ENCODE data around the gene SLC9A9.

SLC9A9 gene

DNA sequence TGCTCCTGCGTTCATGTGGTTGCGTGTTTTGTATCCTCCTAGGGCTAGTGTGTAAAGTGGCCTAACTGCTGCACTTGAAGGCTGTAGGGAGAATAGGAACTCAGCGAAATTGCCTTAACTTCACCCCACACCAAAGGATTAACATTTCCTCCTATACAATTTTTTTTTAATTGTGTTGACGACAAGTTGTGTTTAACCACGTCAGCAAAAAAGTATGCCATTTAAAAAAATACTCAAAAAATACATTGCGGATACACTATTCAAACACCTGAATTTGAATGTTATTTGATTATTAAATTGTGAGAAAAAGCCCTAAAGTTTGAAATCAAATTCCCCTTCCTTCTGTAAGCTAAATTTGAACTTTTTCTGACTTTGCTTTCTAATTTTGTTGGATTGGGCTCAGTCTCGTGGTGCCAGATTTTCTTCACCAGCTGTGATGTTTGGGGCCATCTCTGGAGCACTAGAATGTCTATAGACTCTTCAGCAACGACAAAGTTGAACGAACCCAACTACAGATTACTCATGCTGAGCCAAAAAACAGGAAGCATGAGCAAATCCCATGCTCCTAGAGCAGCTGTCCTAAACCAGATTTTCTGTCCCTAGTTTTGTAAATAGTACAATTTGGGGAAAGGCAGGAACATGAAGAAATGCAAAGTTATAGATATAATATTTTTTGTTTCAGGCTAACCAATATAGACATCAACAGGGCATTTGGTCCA lies 8.1 kb upstream of the SLC9A9 start:
- H3K4me3 Mint-ChIP-seq = no peak overlapping the region
- H3K27ac Mint-ChIP-seq = no peak overlapping the region
- peaks cover 0 to 2% of the 10 kb centered on the region in 2 donors for H3K9me3 Mint-ChIP-seq

DNA sequence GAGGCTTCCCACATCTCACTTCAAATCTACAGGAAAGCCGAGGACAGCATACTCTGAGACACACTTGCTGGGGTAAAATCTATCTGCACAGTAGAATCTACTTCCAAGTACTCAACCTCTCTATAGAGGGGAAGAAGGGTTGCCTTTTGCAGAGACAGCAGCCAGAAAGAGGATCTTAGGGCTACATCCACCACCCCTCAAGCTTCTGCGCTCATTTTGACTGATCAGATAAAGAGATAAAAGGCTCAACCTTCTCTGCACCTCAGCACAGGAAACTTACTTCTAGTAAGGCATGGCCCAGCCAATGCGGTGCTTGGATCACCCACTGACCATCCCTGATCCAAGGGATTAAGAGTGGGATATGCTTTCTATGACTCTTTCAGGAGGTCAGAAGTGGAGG lies 6.9 kb upstream of the SLC9A9 start:
- Mint-ChIP-seq H3K4me3 (no peak overlapping the region), H3K9me3 (no peaks in the 10 kb centered on the region), H3K36me3 (no peaks in the 10 kb centered on the region), H3K27me3 (peaks cover 0 to 6% of the 10 kb centered on the region in 2 donors), H3K27ac (no peak overlapping the region), H3K4me1 (peaks cover 13 to 23% of the 10 kb centered on the region in 2 donors)
- ATAC-seq (replicated peaks) (no peak), DNase-seq (no peak)

More for the DNA sequence above, 8.1 kb upstream of the SLC9A9 start:
- Mint-ChIP-seq H3K36me3 (peaks cover 0 to 2% of the 10 kb centered on the region in 2 donors), H3K27me3 (peaks cover 0 to 13% of the 10 kb centered on the region in 2 donors), H3K4me1 (peaks cover 7 to 12% of the 10 kb centered on the region in 2 donors)
- ATAC-seq (replicated peaks) (no peak), DNase-seq (no peak)

DNA sequence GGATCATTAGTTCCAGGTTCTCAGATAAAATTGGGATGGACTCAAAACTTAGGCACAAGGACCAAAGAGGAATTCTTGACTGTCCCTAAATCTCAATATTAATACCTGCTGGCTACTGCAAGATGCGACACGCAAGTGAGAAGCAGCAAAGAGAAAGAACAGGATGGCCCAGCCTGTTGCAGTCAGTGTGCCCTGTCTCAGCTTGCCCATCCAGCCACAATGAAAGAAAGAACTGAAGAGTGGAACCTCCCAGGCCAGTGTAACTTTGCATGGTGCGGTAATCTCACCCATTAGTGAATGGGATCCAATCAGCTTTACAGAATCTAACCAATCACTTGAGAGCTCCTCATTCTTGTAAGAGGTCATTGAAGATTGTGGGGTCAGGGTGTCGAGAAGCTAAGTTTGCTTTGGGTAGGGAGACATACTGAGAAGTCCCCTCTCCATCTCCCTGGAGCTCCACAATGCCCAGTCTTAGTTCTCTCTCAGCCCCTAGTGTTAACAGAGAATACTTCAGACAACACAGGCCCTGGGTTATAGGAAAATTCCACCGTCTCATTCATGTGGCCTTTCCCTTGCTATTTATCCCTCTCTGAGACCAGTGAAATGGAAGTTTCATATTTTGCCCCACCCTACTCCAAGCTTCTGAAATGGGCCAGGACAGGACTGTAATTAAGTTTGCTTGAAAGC lies 3.2 kb upstream of the SLC9A9 start:
- ATAC-seq (replicated peaks) (peak; percentile 20 to 28), DNase-seq (no peak)
- Mint-ChIP-seq H3K27ac (no peak overlapping the region), H3K9me3 (no peaks in the 10 kb centered on the region), H3K4me1 (peaks cover 23 to 45% of the 10 kb centered on the region in 2 donors), H3K36me3 (peaks cover 0 to 2% of the 10 kb centered on the region in 2 donors), H3K27me3 (no peaks in the 10 kb centered on the region), H3K4me3 (no peak overlapping the region)

DNA sequence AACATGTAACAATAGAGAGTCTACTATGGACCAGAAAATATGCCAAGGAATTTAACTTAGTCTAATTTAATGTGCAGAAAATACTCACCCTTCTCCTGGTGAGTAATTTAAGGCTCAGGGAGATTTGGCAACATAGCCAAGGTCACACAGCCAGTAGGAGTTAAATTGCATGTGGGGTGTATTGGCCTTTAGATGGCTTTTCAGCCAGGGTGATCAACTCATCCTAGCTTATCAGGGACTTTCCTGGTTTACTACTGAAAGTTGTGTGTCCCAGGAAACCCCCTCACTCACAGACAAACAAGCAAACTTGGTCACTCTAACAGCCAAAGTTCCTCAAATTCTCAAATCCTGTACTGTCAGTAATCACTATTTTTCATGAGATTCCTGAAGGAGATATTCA lies 2.6 kb upstream of the SLC9A9 start:
- no peak overlapping the region for H3K27ac Mint-ChIP-seq
- peaks cover 22 to 45% of the 10 kb centered on the region in 2 donors for H3K4me1 Mint-ChIP-seq
- DNase-seq = peak; percentile 22

DNA sequence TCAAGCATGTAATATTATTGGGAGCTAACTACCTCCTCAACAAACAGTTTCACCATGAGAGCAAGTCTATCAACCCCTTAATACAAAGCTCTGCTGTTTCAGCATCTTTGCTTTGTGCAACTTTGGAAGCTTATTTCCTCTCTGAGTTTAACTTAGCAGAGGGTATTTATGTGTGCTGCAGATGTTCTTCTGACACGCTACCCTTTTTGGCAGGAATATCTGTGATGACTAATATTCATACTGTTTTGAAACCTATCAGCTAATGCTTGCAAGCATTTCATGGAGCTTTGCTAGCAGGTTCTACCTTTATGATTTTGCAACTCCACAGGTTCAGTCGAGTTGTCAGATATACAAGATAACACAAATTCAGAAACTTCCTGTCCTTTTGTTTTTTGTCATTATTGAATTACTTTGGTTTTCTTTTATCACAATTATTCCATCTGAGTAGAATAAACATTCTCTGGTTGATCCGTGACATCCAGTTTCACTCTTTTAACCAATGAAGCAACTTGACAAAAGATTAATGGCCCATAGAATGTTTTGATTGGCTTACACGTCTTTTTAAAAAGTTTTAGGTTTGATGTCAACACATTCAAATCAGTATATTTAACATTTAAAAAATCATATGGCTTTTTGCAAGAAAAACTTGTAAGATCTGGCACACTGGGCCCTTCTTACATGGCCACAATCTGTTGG lies 1.7 kb upstream of the SLC9A9 start:
- Mint-ChIP-seq H3K9me3 (no peaks in the 10 kb centered on the region), H3K27ac (no peak overlapping the region), H3K4me3 (no peak overlapping the region), H3K27me3 (no peaks in the 10 kb centered on the region), H3K36me3 (peaks cover 0 to 2% of the 10 kb centered on the region in 2 donors), H3K4me1 (peaks cover 25 to 50% of the 10 kb centered on the region in 2 donors)
- DNase-seq (no peak), ATAC-seq (replicated peaks) (no peak)

More for the DNA sequence above, 2.6 kb upstream of the SLC9A9 start:
- Mint-ChIP-seq H3K36me3 (peaks cover 0 to 2% of the 10 kb centered on the region in 2 donors), H3K27me3 (no peaks in the 10 kb centered on the region), H3K4me3 (no peak overlapping the region), H3K9me3 (no peaks in the 10 kb centered on the region)
- ATAC-seq (replicated peaks) = peak; percentile 64 to 70

DNA sequence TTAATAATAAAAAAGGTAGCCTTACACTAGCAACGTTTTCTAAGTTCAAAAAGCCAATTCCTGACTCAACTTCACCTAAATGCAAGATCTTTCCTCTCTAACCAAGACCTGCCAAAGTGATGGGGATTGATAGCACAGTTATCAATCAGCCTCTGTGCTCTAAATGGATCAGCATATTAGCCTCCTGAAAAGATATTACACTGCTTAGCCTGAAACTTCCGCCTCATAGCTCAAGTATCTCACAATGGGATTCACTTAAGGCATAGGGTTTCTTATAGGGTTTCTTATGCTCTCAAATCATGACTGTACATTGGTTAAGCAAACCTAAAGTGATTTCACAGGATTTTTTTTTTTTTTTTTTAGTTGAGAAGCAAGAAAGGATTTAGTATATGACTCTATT lies 436 bp upstream of the SLC9A9 start:
- DNase-seq = no peak
- Mint-ChIP-seq H3K36me3 (peaks cover 0 to 2% of the 10 kb centered on the region in 2 donors), H3K4me3 (peak overlapping the region; percentile 93 to 97), H3K27me3 (no peaks in the 10 kb centered on the region), H3K9me3 (no peaks in the 10 kb centered on the region), H3K27ac (peak overlapping the region; percentile 96), H3K4me1 (peaks cover 29 to 57% of the 10 kb centered on the region in 2 donors)
- no peak for ATAC-seq (replicated peaks)

DNA sequence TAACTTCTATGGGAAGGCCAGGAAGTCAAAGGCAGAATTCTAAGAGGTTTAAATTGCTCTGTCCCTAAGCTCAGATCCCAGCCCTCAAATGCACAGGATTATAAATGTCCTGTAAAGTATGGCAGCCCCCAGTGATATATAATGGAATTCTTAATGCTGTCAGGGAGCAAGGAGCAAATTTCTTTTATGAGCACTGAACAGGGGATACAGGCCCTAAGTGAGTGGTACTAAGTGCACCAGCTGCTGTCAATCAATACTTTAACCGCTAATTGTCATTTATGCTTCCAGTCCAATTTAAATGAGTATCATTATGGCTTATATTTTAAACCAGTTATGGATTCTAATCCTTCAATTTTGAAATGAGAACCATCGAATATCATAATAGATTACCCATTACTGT lies 4.7 kb downstream of the SLC9A9 start:
- H3K9me3 Mint-ChIP-seq = no peaks in the 10 kb centered on the region
- DNase-seq = no peak
- ATAC-seq (replicated peaks) = no peak
- H3K27ac Mint-ChIP-seq = no peak overlapping the region
- H3K4me3 Mint-ChIP-seq = no peak overlapping the region
- H3K27me3 Mint-ChIP-seq = no peaks in the 10 kb centered on the region
- H3K4me1 Mint-ChIP-seq = peaks cover 29 to 49% of the 10 kb centered on the region in 2 donors
- peaks cover 0 to 2% of the 10 kb centered on the region in 2 donors for H3K36me3 Mint-ChIP-seq

DNA sequence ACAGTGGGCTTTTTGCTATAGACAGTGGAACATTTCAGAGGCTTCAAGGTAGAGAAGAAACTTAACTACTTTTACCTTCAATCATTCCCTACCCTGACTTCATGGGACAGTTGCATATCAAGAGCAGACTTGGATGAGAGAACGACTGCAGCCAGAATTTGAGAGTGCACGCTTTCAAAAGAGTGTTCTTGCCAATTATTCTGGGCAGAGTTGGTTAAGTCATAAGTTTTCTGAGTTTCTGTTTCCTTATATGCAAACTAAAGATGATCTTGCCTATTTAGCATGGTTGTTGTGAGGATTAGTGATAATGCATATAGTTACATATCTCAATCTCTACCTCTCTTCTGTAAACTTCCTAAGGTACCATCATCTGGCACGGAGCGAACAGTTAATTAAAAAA lies 7.6 kb downstream of the SLC9A9 start:
- Mint-ChIP-seq H3K36me3 (no peaks in the 10 kb centered on the region), H3K27me3 (no peaks in the 10 kb centered on the region), H3K4me1 (peaks cover 25 to 41% of the 10 kb centered on the region in 2 donors), H3K4me3 (no peak overlapping the region), H3K27ac (no peak overlapping the region), H3K9me3 (no peaks in the 10 kb centered on the region)
- DNase-seq = no peak
- ATAC-seq (replicated peaks) = no peak

DNA sequence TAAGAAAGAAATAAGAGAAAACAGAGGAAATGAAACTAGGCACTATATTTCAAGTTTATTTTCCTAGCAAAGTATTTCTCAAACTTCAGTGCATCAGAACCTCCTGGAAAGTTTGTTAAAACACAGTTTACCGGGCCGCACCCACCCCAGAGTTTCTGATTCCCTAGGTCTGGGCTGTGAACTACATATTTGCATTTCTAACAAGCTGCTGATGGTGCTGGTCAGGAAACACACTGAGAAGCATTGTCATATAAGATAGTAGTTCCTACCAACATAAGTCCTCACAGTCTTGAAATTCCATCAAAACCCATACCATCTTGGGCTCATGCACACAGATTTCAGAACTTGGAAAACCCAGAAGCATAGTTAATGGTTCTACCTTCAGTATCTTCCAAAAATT lies 8.3 kb downstream of the SLC9A9 start:
- H3K4me3 Mint-ChIP-seq = no peak overlapping the region
- H3K27ac Mint-ChIP-seq = no peak overlapping the region
- no peaks in the 10 kb centered on the region for H3K36me3 Mint-ChIP-seq
- H3K9me3 Mint-ChIP-seq = no peaks in the 10 kb centered on the region
- peaks cover 24 to 36% of the 10 kb centered on the region in 2 donors for H3K4me1 Mint-ChIP-seq
- no peak for DNase-seq
- ATAC-seq (replicated peaks) = no peak
- no peaks in the 10 kb centered on the region for H3K27me3 Mint-ChIP-seq

DNA sequence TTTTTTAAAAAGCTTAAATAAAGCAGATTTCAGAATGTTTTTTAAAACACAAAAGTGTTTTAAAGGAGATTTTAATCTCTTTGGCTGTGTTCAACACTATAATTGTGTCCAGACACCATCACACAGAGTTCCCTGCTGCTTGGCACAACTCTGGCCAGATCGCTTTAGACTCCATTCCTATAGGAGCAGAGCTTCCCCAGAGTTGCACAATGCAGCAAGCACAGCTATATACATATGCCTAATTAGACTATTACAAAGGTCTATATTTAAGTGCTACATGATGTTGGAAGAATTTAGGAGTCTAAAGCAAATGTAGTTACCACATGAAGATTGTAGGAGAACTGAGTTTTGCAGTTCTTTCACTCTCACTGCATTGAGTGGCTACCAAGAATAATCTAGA lies 11.2 kb downstream of the SLC9A9 start:
- H3K9me3 Mint-ChIP-seq = no peaks in the 10 kb centered on the region
- H3K4me3 Mint-ChIP-seq = no peak overlapping the region
- DNase-seq (no peak), ATAC-seq (replicated peaks) (no peak)
- H3K27ac Mint-ChIP-seq = no peak overlapping the region
- H3K36me3 Mint-ChIP-seq = no peaks in the 10 kb centered on the region
- no peaks in the 10 kb centered on the region for H3K27me3 Mint-ChIP-seq
- peaks cover 24 to 39% of the 10 kb centered on the region in 2 donors for H3K4me1 Mint-ChIP-seq

DNA sequence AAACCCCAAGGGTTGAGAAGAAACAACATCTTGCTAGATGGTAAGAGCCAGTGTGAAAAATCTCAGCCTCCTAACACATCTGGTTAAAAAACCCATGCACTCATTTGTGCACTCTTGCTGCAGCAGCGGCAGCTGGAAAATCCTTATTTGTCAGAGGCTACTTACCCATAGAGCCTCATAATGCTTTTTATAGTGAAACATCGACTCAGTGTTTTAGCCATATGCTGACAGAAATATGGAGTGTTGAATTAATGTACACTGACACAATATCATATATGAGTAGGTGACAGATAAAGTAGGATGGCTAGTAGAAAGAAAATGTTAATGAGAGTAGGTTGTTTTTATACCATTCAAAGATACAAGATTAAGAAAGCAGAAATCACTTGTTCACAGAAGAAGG lies 13.0 kb downstream of the SLC9A9 start:
- Mint-ChIP-seq H3K4me1 (peaks cover 18 to 30% of the 10 kb centered on the region in 2 donors), H3K4me3 (no peak overlapping the region), H3K9me3 (no peaks in the 10 kb centered on the region), H3K27ac (no peak overlapping the region), H3K27me3 (no peaks in the 10 kb centered on the region), H3K36me3 (peaks cover 0 to 1% of the 10 kb centered on the region in 2 donors)
- ATAC-seq (replicated peaks) (no peak), DNase-seq (no peak)

DNA sequence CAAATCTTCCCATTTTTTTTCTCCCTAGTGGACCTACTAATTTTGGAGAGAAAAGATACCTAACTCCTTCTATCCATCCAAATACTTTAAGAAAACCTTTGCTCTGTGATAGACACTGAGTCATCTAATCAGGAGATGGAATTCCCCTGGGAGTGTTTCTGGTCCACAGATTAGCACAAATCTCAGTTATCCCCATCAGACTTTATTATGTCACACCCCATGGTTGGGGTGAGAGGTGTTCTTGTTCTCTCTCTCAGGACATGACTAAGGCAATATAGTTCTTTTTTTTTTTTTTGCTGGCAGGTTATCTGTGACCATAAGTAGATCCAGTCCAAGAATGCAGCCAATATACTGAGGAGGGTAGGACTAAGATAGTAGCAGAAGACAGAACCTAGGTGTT lies 15.8 kb downstream of the SLC9A9 start:
- H3K9me3 Mint-ChIP-seq = no peaks in the 10 kb centered on the region
- H3K4me3 Mint-ChIP-seq = no peak overlapping the region
- DNase-seq (no peak), ATAC-seq (replicated peaks) (peak; percentile 53 to 80)
- peaks cover 10 to 18% of the 10 kb centered on the region in 2 donors for H3K4me1 Mint-ChIP-seq
- H3K36me3 Mint-ChIP-seq = peaks cover 0 to 3% of the 10 kb centered on the region in 2 donors
- H3K27ac Mint-ChIP-seq = no peak overlapping the region
- no peaks in the 10 kb centered on the region for H3K27me3 Mint-ChIP-seq

DNA sequence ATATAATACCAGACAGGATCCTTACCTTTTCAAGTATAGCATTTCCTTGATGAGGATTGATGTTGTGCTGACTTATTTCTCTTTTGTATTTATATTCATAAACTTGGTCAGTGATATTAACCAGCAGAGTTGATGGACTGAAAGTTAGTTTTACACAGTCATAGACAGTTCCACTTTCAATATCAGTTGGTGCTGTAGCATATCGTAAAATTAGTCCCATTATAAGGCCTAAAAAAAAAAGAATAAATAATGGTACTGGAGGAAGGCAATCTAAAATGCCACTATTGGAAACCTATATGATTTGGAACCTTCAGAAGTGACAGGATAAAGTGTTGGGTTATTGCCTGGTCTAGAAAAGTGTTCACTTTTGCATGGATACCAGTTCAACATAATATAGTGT lies 16.3 kb downstream of the SLC9A9 start:
- Mint-ChIP-seq H3K4me3 (no peak overlapping the region), H3K27ac (no peak overlapping the region)

DNA sequence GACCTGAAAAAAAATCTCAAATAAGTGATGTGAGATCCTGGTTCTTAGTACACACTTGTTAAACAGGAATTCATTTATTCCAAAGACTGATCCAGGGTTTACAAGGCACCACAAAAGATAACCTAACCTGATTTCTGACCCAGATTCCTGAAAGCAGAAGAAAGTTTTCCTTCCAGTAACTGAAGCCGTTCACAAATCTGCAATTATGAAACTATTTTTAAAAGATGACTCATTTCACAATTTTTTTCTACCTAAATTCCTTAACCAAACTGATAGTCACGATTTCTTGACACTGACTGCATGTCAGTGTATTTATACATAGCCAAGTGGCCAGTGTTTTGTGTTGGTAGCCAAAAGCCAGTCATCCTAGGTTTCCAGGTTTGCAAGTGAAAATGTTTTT lies 17.1 kb downstream of the SLC9A9 start:
- Mint-ChIP-seq H3K36me3 (peaks cover 0 to 7% of the 10 kb centered on the region in 2 donors), H3K27me3 (no peaks in the 10 kb centered on the region), H3K27ac (no peak overlapping the region), H3K4me1 (peaks cover 17 to 23% of the 10 kb centered on the region in 2 donors), H3K9me3 (peaks cover 0 to 6% of the 10 kb centered on the region in 2 donors), H3K4me3 (no peak overlapping the region)
- ATAC-seq (replicated peaks) = peak in 1 of 2 donors; percentile 42
- no peak for DNase-seq

More for the DNA sequence above, 16.3 kb downstream of the SLC9A9 start:
- Mint-ChIP-seq H3K9me3 (no peaks in the 10 kb centered on the region), H3K27me3 (no peaks in the 10 kb centered on the region), H3K4me1 (peaks cover 10 to 18% of the 10 kb centered on the region in 2 donors), H3K36me3 (peaks cover 0 to 3% of the 10 kb centered on the region in 2 donors)
- DNase-seq (no peak), ATAC-seq (replicated peaks) (peak; percentile 68 to 80)

All from stimulated activated naive B cell treated with anti-CD40 and anti-IgM and Interleukin-4, amounts not matched to agents 10 μg/mL and 1 μg/mL and 100 μg/mL, for 72 hours (primary cell).